SK-N-SH (cell line): Measurements from ENCODE around the gene SLC35F1. TPM values are rescaled to one million over a fixed set of nuclear protein-coding genes. Genes with fewer than 3 reads are reported as not detected.
"Not testable (repeated sequence)": the region's sequence is repeated elsewhere in the genome, so short reads cannot be mapped to it uniquely, and the experiment has no call there.

Experiments
- CTCF ChIA-PET: fragments of 300-600, 350-600 bp; formaldehyde crosslinking; extraction: SDS; loops from one replicate; lab custom pipeline; 2021; lab: Yijun Ruan, JAX
- POLR2A ChIA-PET: fragments of 350-600 bp; sonication (Branson Sonifier 250); formaldehyde crosslinking; extraction: SDS; loops from one replicate; lab custom pipeline; 2020; ENCODE audit warnings: antibody characterized with exemption, inconsistent platforms; lab: Yijun Ruan, JAX
- DNase-seq: peaks from one replicate; pipeline ENCODE4 v3.0.0; 2012
- H2AFZ ChIP-seq: fragments of 200-600 bp; sonication (generic); 2 replicates; pipeline ENCODE4 v1.8.1; 2016; ENCODE audit warnings: antibody characterized with exemption, mild to moderate bottlenecking, low read depth
- H3F3A ChIP-seq: fragments of 200-600 bp; sonication (generic); replicated peaks from 2 replicates; pipeline ENCODE3; 2016; ENCODE audit warnings: antibody characterized with exemption, mild to moderate bottlenecking; ENCODE audit not compliant: insufficient read depth
- H3K27ac ChIP-seq, 2 experiments: fragments of 200-500 bp in 1 of 2; fragments of 200-600 bp in 1 of 2; sonication (Bioruptor generic) in 1 of 2; sonication (generic), shearing (Covaris generic) in 1 of 2; 2 replicates each; pipeline versions ENCODE4 v1.5.1 to v1.6.1; 2014 to 2016; ENCODE audit warnings: low read depth in 2 of 2, inconsistent platforms in 1 of 2, low read length in 1 of 2, mild to moderate bottlenecking in 1 of 2, mixed read lengths in 1 of 2
- H3K27me3 ChIP-seq: fragments of 200-600 bp; sonication (generic), shearing (Covaris generic); 2 replicates; pipeline ENCODE4 v1.6.1; 2016; ENCODE audit warnings: mixed run types; ENCODE audit not compliant: insufficient read depth
- H3K36me3 ChIP-seq, 2 experiments: fragments of 200-500 bp in 1 of 2; fragments of 200-600 bp in 1 of 2; sonication (Bioruptor generic) in 1 of 2; sonication (generic) in 1 of 2; replicated peaks in 1 of 2; 2 replicates each; pipeline versions ENCODE3 to v1.5.1; 2014 to 2016; ENCODE audit warnings: low read length in 1 of 2, mild to moderate bottlenecking in 1 of 2; ENCODE audit not compliant: insufficient read depth in 2 of 2, control insufficient read depth in 1 of 2
- H3K4me1 ChIP-seq, 2 experiments: fragments of 200-500 bp in 1 of 2; fragments of 200-600 bp in 1 of 2; sonication (Bioruptor generic) in 1 of 2; sonication (generic), shearing (Covaris generic) in 1 of 2; 2 replicates each; pipeline versions ENCODE4 v1.5.1 to v1.6.1; 2014 to 2016; ENCODE audit warnings: low read depth in 1 of 2, low read length in 1 of 2, mixed run types in 1 of 2; ENCODE audit not compliant: insufficient read depth in 2 of 2, control insufficient read depth in 1 of 2
- H3K4me2 ChIP-seq: fragments of 200-600 bp; sonication (generic), shearing (Covaris generic); 2 replicates; pipeline ENCODE4 v1.6.1; 2017; ENCODE audit warnings: mixed run types
- H3K4me3 ChIP-seq, 2 experiments: fragments of 200-500 bp in 1 of 2; fragments of 200-600 bp in 1 of 2; sonication (Bioruptor generic) in 1 of 2; sonication (generic), shearing (Covaris generic) in 1 of 2; 2 replicates each; pipeline versions ENCODE4 v1.5.1 to v1.8.1; 2014 to 2016; ENCODE audit warnings: low read depth in 2 of 2, inconsistent platforms in 1 of 2, low read length in 1 of 2, mild to moderate bottlenecking in 1 of 2, mixed read lengths in 1 of 2, moderate library complexity in 1 of 2
- H3K79me2 ChIP-seq: fragments of 200-600 bp; sonication (generic); 2 replicates; pipeline ENCODE4 v1.8.1; 2017; ENCODE audit warnings: mild to moderate bottlenecking; ENCODE audit not compliant: insufficient read depth
- H3K9ac ChIP-seq: fragments of 200-600 bp; sonication (generic); 2 replicates; pipeline ENCODE4 v1.6.1; 2017; ENCODE audit warnings: mixed run types
- H3K9me2 ChIP-seq: fragments of 200-600 bp; sonication (generic); 2 replicates; pipeline ENCODE4 v1.6.1; 2017; ENCODE audit warnings: mixed run types
- H3K9me3 ChIP-seq: fragments of 200-600 bp; sonication (generic); 2 replicates; pipeline ENCODE4 v1.6.1; 2017; ENCODE audit warnings: mixed run types, mild to moderate bottlenecking, moderate library complexity
- H4K20me1 ChIP-seq: fragments of 200-600 bp; sonication (generic); 2 replicates; pipeline ENCODE4 v1.6.1; 2017; ENCODE audit warnings: mild to moderate bottlenecking, mixed run types; ENCODE audit not compliant: insufficient read depth
- GATA2 ChIP-seq: sonication (generic); formaldehyde crosslinking; IDR thresholded peaks from 2 replicates; pipeline ENCODE4 v1.5.0; 2020; ENCODE audit warnings: mild to moderate bottlenecking, missing genetic modification reagents
- RFX5 ChIP-seq: IDR thresholded peaks from 2 replicates; pipeline ENCODE4 v1.6.1; 2012; ENCODE audit warnings: mild to moderate bottlenecking, improper control_type of control experiment, low read length
- RXRA ChIP-seq: IDR thresholded peaks from 2 replicates; pipeline ENCODE4 v1.4.0; 2012; ENCODE audit warnings: low read depth, mild to moderate bottlenecking, borderline replicate concordance
- TAF1 ChIP-seq: IDR thresholded peaks from 2 replicates; pipeline ENCODE4 v1.6.1; 2012; ENCODE audit warnings: low read depth, mild to moderate bottlenecking, low read length, moderate library complexity, borderline replicate concordance
- WGBS: methylation state at CpG from one replicate; pipeline ENCODE4 v1.1.6; 2017; ENCODE audit warnings: low lambda C conversion rate; 5-methylcytosine and 5-hydroxymethylcytosine counted together
- polyA plus RNA-seq, 3 experiments: library from polyadenylated mRNA; depleted of rRNA; stranded (reverse); fragments of >200 nt; gene quantifications; 2 replicates each; pipeline ENCODE4 v1.2.3, GENCODE V29; 2012
- TF ChIP-seq, protein P1 (sequence below): IDR thresholded peaks from 2 replicates; pipeline ENCODE4 v1.6.1; 2012; ENCODE audit warnings: mild to moderate bottlenecking, low read depth, low read length, moderate library complexity
- TF ChIP-seq, protein P2 (sequence below): fragments of 150-350 bp; IDR thresholded peaks from 2 replicates; pipeline ENCODE4 v1.6.1; 2017; ENCODE audit warnings: antibody characterized with exemption, low read length, low read depth, borderline replicate concordance

Gene SLC35F1
- polyA plus RNA-seq, 1 of the 3 experiments (the other 2 are of a cell fraction), result under 0.01 TPM

DNA sequence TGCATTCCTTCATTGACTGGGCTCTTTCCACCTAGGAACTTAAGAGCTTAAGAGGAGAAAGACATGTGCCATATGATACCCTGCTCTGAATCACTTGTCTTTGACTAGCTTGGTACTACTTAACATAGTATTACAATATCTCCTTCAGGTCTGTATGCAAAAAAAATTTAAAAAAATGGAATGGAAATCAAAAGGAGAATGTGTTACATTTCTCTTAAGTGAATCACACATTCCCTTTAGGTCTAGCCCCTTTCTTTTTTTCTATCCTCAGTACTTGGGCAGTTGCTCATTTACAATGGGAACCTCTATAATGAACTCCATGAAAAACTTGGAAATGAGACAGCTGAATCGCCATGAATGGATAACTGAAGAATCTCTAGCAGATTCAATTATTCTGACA lies 53.8 kb downstream of the SLC35F1 start:
- no peaks in the 10 kb centered on the region for H3K4me1 ChIP-seq
- POLR2A ChIA-PET, result no interaction called here
- no peaks in the 10 kb centered on the region for H3K79me2 ChIP-seq
- TF ChIP-seq RXRA (no peak), RFX5 (no peak), GATA2 (no peak)
- TF ChIP-seq, protein P1, sequence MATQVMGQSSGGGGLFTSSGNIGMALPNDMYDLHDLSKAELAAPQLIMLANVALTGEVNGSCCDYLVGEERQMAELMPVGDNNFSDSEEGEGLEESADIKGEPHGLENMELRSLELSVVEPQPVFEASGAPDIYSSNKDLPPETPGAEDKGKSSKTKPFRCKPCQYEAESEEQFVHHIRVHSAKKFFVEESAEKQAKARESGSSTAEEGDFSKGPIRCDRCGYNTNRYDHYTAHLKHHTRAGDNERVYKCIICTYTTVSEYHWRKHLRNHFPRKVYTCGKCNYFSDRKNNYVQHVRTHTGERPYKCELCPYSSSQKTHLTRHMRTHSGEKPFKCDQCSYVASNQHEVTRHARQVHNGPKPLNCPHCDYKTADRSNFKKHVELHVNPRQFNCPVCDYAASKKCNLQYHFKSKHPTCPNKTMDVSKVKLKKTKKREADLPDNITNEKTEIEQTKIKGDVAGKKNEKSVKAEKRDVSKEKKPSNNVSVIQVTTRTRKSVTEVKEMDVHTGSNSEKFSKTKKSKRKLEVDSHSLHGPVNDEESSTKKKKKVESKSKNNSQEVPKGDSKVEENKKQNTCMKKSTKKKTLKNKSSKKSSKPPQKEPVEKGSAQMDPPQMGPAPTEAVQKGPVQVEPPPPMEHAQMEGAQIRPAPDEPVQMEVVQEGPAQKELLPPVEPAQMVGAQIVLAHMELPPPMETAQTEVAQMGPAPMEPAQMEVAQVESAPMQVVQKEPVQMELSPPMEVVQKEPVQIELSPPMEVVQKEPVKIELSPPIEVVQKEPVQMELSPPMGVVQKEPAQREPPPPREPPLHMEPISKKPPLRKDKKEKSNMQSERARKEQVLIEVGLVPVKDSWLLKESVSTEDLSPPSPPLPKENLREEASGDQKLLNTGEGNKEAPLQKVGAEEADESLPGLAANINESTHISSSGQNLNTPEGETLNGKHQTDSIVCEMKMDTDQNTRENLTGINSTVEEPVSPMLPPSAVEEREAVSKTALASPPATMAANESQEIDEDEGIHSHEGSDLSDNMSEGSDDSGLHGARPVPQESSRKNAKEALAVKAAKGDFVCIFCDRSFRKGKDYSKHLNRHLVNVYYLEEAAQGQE, result no peak
- TF ChIP-seq, protein P2, sequence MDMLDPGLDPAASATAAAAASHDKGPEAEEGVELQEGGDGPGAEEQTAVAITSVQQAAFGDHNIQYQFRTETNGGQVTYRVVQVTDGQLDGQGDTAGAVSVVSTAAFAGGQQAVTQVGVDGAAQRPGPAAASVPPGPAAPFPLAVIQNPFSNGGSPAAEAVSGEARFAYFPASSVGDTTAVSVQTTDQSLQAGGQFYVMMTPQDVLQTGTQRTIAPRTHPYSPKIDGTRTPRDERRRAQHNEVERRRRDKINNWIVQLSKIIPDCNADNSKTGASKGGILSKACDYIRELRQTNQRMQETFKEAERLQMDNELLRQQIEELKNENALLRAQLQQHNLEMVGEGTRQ, result no peak
- H3K4me2 ChIP-seq, result no peak overlapping the region
- DNase-seq, result no peak
- H3K27me3 ChIP-seq, result no peaks in the 10 kb centered on the region
- no peaks in the 10 kb centered on the region for H3K36me3 ChIP-seq
- no peaks in the 10 kb centered on the region for H3K9me2 ChIP-seq
- CTCF ChIA-PET, result interaction anchor here (1.5 kb wide), 1 partner anchor 14 kb away, joined by 4 read pairs; no protein-coding TSS in a partner anchor
- H3K27ac ChIP-seq, result no peak overlapping the region
- H3K9me3 ChIP-seq, result no peaks in the 10 kb centered on the region
- H3K9ac ChIP-seq, result no peak overlapping the region
- H2AFZ ChIP-seq, result no peak overlapping the region
- H3K4me3 ChIP-seq, result no peak overlapping the region
- WGBS, result 0% methylated on average over 1 of the region's 1 CpG
- no peaks in the 10 kb centered on the region for H4K20me1 ChIP-seq
- no peaks in the 10 kb centered on the region for H3F3A ChIP-seq

- DNase-seq, result no peak
- no peak overlapping the region for H3K27ac ChIP-seq
- no peaks in the 10 kb centered on the region for H3F3A ChIP-seq
- H3K4me3 ChIP-seq, result no peak overlapping the region
- H3K4me1 ChIP-seq, result no peaks in the 10 kb centered on the region
- no peaks in the 10 kb centered on the region for H3K9me2 ChIP-seq
- no peaks in the 10 kb centered on the region for H3K27me3 ChIP-seq
- H3K4me2 ChIP-seq, result no peak overlapping the region
- POLR2A ChIA-PET, result no interaction called here
- no peak overlapping the region for H2AFZ ChIP-seq
- H3K9ac ChIP-seq, result no peak overlapping the region
- 1% methylated on average over 3 of the region's 3 CpGs for WGBS
- H3K36me3 ChIP-seq, result no peaks in the 10 kb centered on the region
- CTCF ChIA-PET, result interaction anchor here (1.5 kb wide), 1 partner anchor 14 kb away, joined by 4 read pairs; no protein-coding TSS in a partner anchor
- H3K9me3 ChIP-seq, result no peaks in the 10 kb centered on the region
- no peaks in the 10 kb centered on the region for H3K79me2 ChIP-seq
- TF ChIP-seq TAF1, result no peak
- H4K20me1 ChIP-seq, result no peaks in the 10 kb centered on the region
These were observed 54.2 kb downstream of the SLC35F1 start for GRCh38 chr6:117961301-117961700.

DNA sequence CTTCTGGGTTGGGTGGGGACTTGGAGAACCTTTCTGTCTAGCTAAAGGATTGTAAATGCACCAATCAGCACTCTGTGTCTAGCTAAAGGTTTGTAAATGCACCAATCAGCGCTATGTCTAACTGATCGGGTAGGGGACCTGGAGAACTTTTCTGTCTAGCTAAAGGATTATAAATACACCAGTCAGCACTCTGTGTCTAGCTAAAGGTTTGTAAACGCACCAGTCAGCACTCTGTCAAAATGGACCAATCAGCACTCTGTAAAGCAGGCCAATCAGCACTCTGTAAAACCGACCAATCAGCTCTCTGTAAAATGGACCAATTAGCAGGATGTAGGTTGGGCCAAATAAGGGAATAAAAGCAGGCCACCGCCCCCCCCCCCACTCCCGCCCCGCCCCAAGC lies 58.7 kb downstream of the SLC35F1 start:
- H4K20me1 ChIP-seq, H3K4me2 ChIP-seq, H3K9me2 ChIP-seq, H3K79me2 ChIP-seq, POLR2A ChIA-PET, H3K4me3 ChIP-seq, H3K36me3 ChIP-seq, H2AFZ ChIP-seq, DNase-seq, H3K9ac ChIP-seq, H3K4me1 ChIP-seq, H3K9me3 ChIP-seq, H3K27ac ChIP-seq, H3F3A ChIP-seq, H3K27me3 ChIP-seq: not testable (repeated sequence)
- WGBS, result 19% methylated on average over 4 of the region's 7 CpGs
- CTCF ChIA-PET, result interaction anchor here (0.5 to 2.0 kb wide), 3 partner anchors 10 to 60 kb away, joined by 3 to 6 read pairs (median 3); no protein-coding TSS in a partner anchor
